ENCODE results near the gene EMC8. TPM values are rescaled to one million over a fixed set of nuclear protein-coding genes. Genes with fewer than 3 reads are reported as not detected.
A peak's percentile ranks its signal among the peaks of the same experiment; 100 is the strongest.
"Not testable (repeated sequence)": the region's sequence is repeated elsewhere in the genome, so short reads cannot be mapped to it uniquely, and the experiment has no call there.

EMC8 gene
- total RNA-seq, 5 donors from 2014 or later (not counting 1 experiment from before 2014, with no cell fraction given): 27.3 to 34.8 (median 31.1) TPM

DNA sequence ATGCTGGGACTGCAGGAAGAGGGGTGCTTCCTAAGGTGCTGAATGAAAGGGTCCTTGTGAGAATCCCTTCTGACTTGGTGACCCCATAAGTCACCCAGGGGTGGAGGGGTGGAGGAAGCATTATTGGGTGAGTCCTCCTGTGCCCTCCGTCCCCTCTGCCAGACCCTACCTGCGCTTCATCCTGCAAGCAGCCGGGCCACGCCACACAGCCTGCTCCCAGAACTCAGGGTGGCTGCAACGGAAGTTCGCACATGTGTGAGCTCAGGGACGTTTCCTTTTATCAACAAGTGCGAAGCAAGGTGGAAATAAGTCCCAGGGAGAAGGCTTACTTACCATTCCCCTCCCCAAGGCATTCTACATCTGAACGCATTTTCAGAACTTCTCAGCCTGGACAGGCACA lies 41.1 kb upstream of the EMC8 start:
- CTCF ChIA-PET: interaction anchor here in 1 of 2 donors (1.0 kb wide), 1 partner anchor 19 kb away, joined by 3 read pairs; no protein-coding TSS in a partner anchor
- Histone ChIP-seq H3K27ac (ENCODE audit: low read length) (no peak overlapping the region), H3K9me3 (no peaks in the 10 kb centered on the region), H3K27me3 (replicated peaks in 1 of 2; ENCODE audit: control insufficient read depth in 2 of 2, extremely low read depth in 1 of 2, insufficient read depth in 2 of 2, low read length in 1 of 2) (peaks cover 0 to 64% of the 10 kb centered on the region in 2 experiments), H3K36me3 (ENCODE audit: control insufficient read depth in 2 of 2, extremely low read depth in 1 of 2, insufficient read depth in 1 of 2, low read length in 1 of 2) (no peaks in the 10 kb centered on the region), H3K4me1 (ENCODE audit: control insufficient read depth in 1 of 2, extremely low read depth in 1 of 2, insufficient read depth in 2 of 2, low read length in 2 of 2) (no peaks in the 10 kb centered on the region), H3K4me3 (ENCODE audit: control insufficient read depth in 1 of 2, extremely low read depth in 1 of 2, low read length in 1 of 2) (no peak overlapping the region)
- Mint-ChIP-seq H3K27ac (no peak overlapping the region), H3K4me3 (no peak overlapping the region), H3K9me3 (no peaks in the 10 kb centered on the region), H3K4me1 (peaks cover 5 to 7% (median 6%) of the 10 kb centered on the region in 3 donors), H3K27me3 (peaks cover 26 to 30% of the 10 kb centered on the region in 2 donors), H3K36me3 (no peaks in the 10 kb centered on the region)
- WGBS (ENCODE audit: insufficient coverage): 86% methylated on average over 9 of the region's 9 CpGs
- ATAC-seq (replicated peaks in 1 of 4) (no peak), DNase-seq (no peak)
- POLR2A ChIA-PET: no interaction called here

DNA sequence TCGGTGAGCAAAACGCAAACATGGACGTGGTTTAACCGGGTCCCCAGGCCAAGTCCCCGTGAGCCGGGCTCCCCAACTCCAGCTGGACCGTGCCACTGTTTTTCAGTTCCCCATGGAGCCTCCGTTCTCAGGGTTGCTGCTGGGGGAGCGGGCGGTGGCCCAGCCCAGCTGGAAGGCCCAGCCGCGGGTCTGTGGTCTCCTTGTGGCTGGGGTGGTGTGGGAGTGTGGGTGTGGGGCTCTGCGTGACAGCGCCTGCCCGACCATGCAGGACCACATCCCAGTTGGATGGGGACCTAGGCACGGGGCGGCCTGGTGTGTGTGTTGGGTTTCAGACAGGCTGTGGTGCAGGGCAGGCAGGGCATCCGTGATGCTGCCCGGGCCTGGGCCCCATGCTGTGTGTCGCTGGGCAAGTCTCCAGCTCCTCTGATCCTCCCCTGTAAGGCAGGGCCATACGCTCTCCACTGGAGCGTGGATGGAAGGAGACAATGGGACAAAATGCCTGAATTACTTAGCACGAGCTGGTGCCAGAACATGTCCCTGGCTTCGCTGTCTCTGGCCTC lies 40.4 kb upstream of the EMC8 start:
- no peak overlapping the region for H3K27ac ChIP-seq (ENCODE audit: low read length)
- H3K27me3 Mint-ChIP-seq: peaks cover 22 to 26% of the 10 kb centered on the region in 2 donors
- H3K9me3 Mint-ChIP-seq: no peaks in the 10 kb centered on the region
- H3K36me3 ChIP-seq (ENCODE audit: control insufficient read depth in 2 of 2, extremely low read depth in 1 of 2, insufficient read depth in 1 of 2, low read length in 1 of 2): no peaks in the 10 kb centered on the region
- ATAC-seq (replicated peaks in 1 of 4) (no peak), DNase-seq (no peak)
- no peak overlapping the region for H3K27ac Mint-ChIP-seq
- no peak overlapping the region for H3K4me3 Mint-ChIP-seq
- POLR2A ChIA-PET: no interaction called here
- no peak overlapping the region for H3K4me3 ChIP-seq (ENCODE audit: control insufficient read depth in 1 of 2, extremely low read depth in 1 of 2, low read length in 1 of 2)
- H3K4me1 ChIP-seq (ENCODE audit: control insufficient read depth in 1 of 2, extremely low read depth in 1 of 2, insufficient read depth in 2 of 2, low read length in 2 of 2): no peaks in the 10 kb centered on the region
- no peaks in the 10 kb centered on the region for H3K9me3 ChIP-seq
- WGBS (ENCODE audit: insufficient coverage): 66% methylated on average over 22 of the region's 24 CpGs
- no peaks in the 10 kb centered on the region for H3K36me3 Mint-ChIP-seq
- CTCF ChIA-PET: no interaction called here
- peaks cover 0 to 67% of the 10 kb centered on the region in 2 experiments for H3K27me3 ChIP-seq (replicated peaks in 1 of 2; ENCODE audit: control insufficient read depth in 2 of 2, extremely low read depth in 1 of 2, insufficient read depth in 2 of 2, low read length in 1 of 2)
- peaks cover 2 to 3% (median 2%) of the 10 kb centered on the region in 3 donors for H3K4me1 Mint-ChIP-seq

DNA sequence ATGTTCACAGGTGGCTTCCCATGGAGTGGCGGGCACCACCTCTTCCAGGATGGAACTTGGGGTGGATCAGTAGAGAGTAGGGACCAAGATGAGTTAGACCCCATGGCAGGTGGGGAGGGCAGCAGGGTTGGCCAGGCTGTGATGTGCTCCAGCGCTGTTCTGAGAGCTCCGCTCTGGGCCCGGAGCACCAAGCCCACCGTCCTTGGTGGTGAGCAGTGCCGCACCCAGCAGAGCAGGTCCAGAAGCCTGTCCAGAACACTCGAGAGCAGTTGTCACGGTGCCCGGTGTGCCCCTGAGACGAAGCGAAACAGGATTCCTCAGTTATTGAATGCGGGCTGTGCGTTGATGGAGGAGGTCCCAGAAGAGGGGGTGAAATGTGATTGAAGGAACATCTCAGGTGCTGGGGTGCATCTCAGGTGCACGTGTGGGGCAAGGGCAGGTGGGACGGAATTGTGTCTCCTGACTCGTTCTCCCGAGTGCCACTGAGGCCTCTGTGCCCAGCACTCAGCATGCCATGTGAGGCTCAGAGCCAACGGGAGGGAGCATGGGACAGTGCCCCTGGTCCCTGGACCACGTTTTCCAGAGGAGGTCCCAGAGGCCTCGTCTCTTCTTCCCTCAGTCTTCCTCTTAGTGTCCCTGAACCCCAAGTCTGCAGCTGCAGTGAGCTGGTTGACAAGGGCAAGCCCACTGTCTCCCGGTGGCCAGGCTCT lies 39.7 kb upstream of the EMC8 start:
- Histone ChIP-seq H3K27me3 (replicated peaks in 1 of 2; ENCODE audit: control insufficient read depth in 2 of 2, extremely low read depth in 1 of 2, insufficient read depth in 2 of 2, low read length in 1 of 2) (peaks cover 0 to 65% of the 10 kb centered on the region in 2 experiments), H3K4me3 (ENCODE audit: control insufficient read depth in 1 of 2, extremely low read depth in 1 of 2, low read length in 1 of 2) (no peak overlapping the region), H3K36me3 (ENCODE audit: control insufficient read depth in 2 of 2, extremely low read depth in 1 of 2, insufficient read depth in 1 of 2, low read length in 1 of 2) (no peaks in the 10 kb centered on the region), H3K27ac (ENCODE audit: low read length) (no peak overlapping the region), H3K9me3 (no peaks in the 10 kb centered on the region), H3K4me1 (ENCODE audit: control insufficient read depth in 1 of 2, extremely low read depth in 1 of 2, insufficient read depth in 2 of 2, low read length in 2 of 2) (no peaks in the 10 kb centered on the region)
- peaks cover 19 to 23% of the 10 kb centered on the region in 2 donors for H3K27me3 Mint-ChIP-seq
- DNase-seq: no peak
- no peaks in the 10 kb centered on the region for H3K9me3 Mint-ChIP-seq
- 91% methylated on average over 19 of the region's 21 CpGs for WGBS (ENCODE audit: insufficient coverage)
- CTCF ChIA-PET: no interaction called here
- no peak for ATAC-seq (replicated peaks in 1 of 4)
- POLR2A ChIA-PET: no interaction called here
- no peak overlapping the region for H3K4me3 Mint-ChIP-seq
- H3K36me3 Mint-ChIP-seq: no peaks in the 10 kb centered on the region
- H3K4me1 Mint-ChIP-seq: no peaks in the 10 kb centered on the region
- H3K27ac Mint-ChIP-seq: peak overlapping the region in 1 of 2 donors; percentile 23

DNA sequence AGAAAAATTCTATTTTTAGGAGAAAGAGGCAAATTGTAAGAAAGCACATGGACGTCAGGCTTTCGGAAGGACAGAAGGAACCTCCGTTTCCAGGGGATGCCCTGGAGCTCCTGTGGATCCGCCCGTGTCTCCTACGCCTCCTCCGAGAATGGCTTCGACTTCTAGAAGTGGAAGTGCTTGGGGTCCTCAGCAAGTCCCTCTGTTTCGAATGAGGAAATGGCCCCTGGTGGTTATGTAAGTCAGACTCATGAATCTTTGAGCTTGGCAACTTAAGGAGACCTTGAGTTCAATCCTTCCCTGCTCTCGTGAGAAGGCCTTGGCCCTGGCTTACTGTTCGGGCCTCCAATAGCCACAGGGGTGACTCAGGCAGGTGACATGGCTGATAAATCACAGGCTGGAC lies 39.0 kb upstream of the EMC8 start:
- WGBS (ENCODE audit: insufficient coverage): 81% methylated on average over 11 of the region's 11 CpGs
- ChIA-PET POLR2A (interaction anchor here in 1 of 2 donors (0.7 kb wide), 1 partner anchor 54 kb away, joined by 3 read pairs; no protein-coding TSS in a partner anchor), CTCF (no interaction called here)
- H3K36me3 Mint-ChIP-seq: no peaks in the 10 kb centered on the region
- no peak overlapping the region for H3K4me3 Mint-ChIP-seq
- Histone ChIP-seq H3K9me3 (no peaks in the 10 kb centered on the region), H3K4me1 (ENCODE audit: control insufficient read depth in 1 of 2, extremely low read depth in 1 of 2, insufficient read depth in 2 of 2, low read length in 2 of 2) (no peaks in the 10 kb centered on the region), H3K4me3 (ENCODE audit: control insufficient read depth in 1 of 2, extremely low read depth in 1 of 2, low read length in 1 of 2) (no peak overlapping the region), H3K27me3 (replicated peaks in 1 of 2; ENCODE audit: control insufficient read depth in 2 of 2, extremely low read depth in 1 of 2, insufficient read depth in 2 of 2, low read length in 1 of 2) (peaks cover 0 to 67% of the 10 kb centered on the region in 2 experiments), H3K36me3 (ENCODE audit: control insufficient read depth in 2 of 2, extremely low read depth in 1 of 2, insufficient read depth in 1 of 2, low read length in 1 of 2) (no peaks in the 10 kb centered on the region), H3K27ac (ENCODE audit: low read length) (no peak overlapping the region)
- ATAC-seq (replicated peaks in 1 of 4): no peak
- H3K27ac Mint-ChIP-seq: no peak overlapping the region
- H3K9me3 Mint-ChIP-seq: no peaks in the 10 kb centered on the region
- DNase-seq: no peak
- H3K4me1 Mint-ChIP-seq: no peaks in the 10 kb centered on the region
- H3K27me3 Mint-ChIP-seq: peaks cover 15 to 23% of the 10 kb centered on the region in 2 donors

DNA sequence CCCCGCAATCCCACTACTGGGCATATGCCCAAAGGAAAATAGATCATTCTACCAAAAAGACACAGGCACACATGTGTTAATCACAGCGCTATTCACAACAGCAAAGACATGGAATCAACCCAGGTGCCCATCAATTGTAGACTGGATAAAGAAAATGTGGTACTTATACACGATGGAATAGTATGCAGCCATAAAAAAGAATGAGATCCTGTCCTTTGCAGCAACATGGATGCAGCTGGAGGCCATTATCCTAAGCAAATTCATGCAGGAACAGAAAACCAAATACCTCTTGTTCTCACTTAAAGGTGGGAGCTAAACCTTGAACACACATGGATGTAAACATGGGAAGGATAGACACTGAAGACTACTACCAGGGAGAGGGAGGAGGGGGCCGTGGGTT lies 38.3 kb upstream of the EMC8 start:
- POLR2A ChIA-PET: interaction anchor here in 1 of 2 donors (0.7 kb wide), 1 partner anchor 55 kb away, joined by 3 read pairs; no protein-coding TSS in a partner anchor

DNA sequence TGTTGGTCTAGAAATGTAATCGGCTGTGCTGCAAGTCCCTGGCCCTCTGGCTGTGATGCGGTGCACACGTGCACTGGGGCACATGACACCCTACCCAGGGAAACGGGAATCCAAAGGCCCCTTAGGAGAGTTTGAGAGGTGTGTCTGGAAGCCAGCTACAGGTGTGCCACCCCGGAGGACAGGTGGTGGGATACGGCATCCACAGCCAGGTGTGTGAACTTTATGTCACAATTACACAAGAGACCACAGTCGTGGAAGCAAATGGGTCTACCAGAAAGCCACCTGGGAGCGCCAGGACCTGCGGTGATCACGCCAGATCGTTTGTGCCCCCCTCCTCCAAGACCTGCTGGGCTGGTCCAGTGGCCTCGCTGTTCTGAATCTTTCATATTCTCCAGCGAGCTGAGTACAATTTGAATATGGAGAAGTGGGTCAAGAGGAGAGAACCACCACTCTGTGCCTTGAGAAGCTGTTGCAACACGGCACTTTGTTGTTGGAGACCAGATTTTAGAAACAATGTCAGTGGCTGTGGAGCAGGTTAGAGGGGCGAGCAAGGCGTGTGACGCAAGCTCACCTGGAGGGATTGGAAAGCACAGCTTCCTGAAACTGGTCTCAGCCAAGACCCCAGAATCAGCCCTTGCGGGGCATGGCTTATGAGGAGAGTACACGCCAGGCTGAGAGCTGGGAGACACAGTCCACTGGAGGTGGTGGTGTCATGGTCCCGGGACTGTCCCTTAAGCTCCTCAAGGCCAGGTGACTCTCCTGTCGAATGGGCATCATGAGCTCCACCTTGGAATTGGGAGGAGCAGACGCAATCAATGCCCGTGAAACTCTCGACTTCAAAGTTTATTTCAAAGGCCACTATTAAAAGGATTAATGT lies 37.6 kb upstream of the EMC8 start:
- ATAC-seq (replicated peaks in 1 of 4): no peak
- peaks cover 0 to 74% of the 10 kb centered on the region in 2 experiments for H3K27me3 ChIP-seq (replicated peaks in 1 of 2; ENCODE audit: control insufficient read depth in 2 of 2, extremely low read depth in 1 of 2, insufficient read depth in 2 of 2, low read length in 1 of 2)
- peaks cover 0 to 2% (median 0%) of the 10 kb centered on the region in 3 donors for H3K4me1 Mint-ChIP-seq
- no peaks in the 10 kb centered on the region for H3K9me3 ChIP-seq
- H3K27ac ChIP-seq (ENCODE audit: low read length): no peak overlapping the region
- H3K4me3 ChIP-seq (ENCODE audit: control insufficient read depth in 1 of 2, extremely low read depth in 1 of 2, low read length in 1 of 2): no peak overlapping the region
- peaks cover 23 to 34% of the 10 kb centered on the region in 2 donors for H3K27me3 Mint-ChIP-seq
- no peak overlapping the region for H3K27ac Mint-ChIP-seq
- no peaks in the 10 kb centered on the region for H3K9me3 Mint-ChIP-seq
- no peak overlapping the region for H3K4me3 Mint-ChIP-seq
- no peaks in the 10 kb centered on the region for H3K36me3 ChIP-seq (ENCODE audit: control insufficient read depth in 2 of 2, extremely low read depth in 1 of 2, insufficient read depth in 1 of 2, low read length in 1 of 2)
- 71% methylated on average over 12 of the region's 24 CpGs for WGBS (ENCODE audit: insufficient coverage)
- DNase-seq: no peak
- no peaks in the 10 kb centered on the region for H3K4me1 ChIP-seq (ENCODE audit: control insufficient read depth in 1 of 2, extremely low read depth in 1 of 2, insufficient read depth in 2 of 2, low read length in 2 of 2)
- POLR2A ChIA-PET: no interaction called here
- no peaks in the 10 kb centered on the region for H3K36me3 Mint-ChIP-seq
- CTCF ChIA-PET: no interaction called here

More for the DNA sequence above, 38.3 kb upstream of the EMC8 start:
- 100% methylated on average over 1 of the region's 4 CpGs for WGBS (ENCODE audit: insufficient coverage)
- DNase-seq; H3K9me3 ChIP-seq; H3K36me3 Mint-ChIP-seq; H3K27ac ChIP-seq (ENCODE audit: low read length); H3K36me3 ChIP-seq (ENCODE audit: control insufficient read depth in 2 of 2, extremely low read depth in 1 of 2, insufficient read depth in 1 of 2, low read length in 1 of 2); H3K27ac Mint-ChIP-seq; ATAC-seq (replicated peaks in 1 of 4); H3K9me3 Mint-ChIP-seq; H3K4me1 ChIP-seq (ENCODE audit: control insufficient read depth in 1 of 2, extremely low read depth in 1 of 2, insufficient read depth in 2 of 2, low read length in 2 of 2); CTCF ChIA-PET; H3K4me3 Mint-ChIP-seq; H3K4me3 ChIP-seq (ENCODE audit: control insufficient read depth in 1 of 2, extremely low read depth in 1 of 2, low read length in 1 of 2); H3K4me1 Mint-ChIP-seq: not testable (repeated sequence)
- H3K27me3 ChIP-seq (replicated peaks in 1 of 2; ENCODE audit: control insufficient read depth in 2 of 2, extremely low read depth in 1 of 2, insufficient read depth in 2 of 2, low read length in 1 of 2): peaks cover 0 to 70% of the 10 kb centered on the region in 2 experiments
- H3K27me3 Mint-ChIP-seq: peaks cover 17 to 30% of the 10 kb centered on the region in 2 donors
